HG03575 (cell line): Measurements from ENCODE around the gene PCBP2.
A peak's percentile ranks its signal among the peaks of the same experiment; 100 is the strongest.

ENCODE experiments used
- ATAC-seq: cut with Tn5 transposase; IDR thresholded peaks from one replicate; pipeline ENCODE4 v1.9.1; 2021; ENCODE audit not compliant: unreplicated experiment, insufficient number of reproducible peaks, low FRiP score; ENCODE audit errors: extremely low read depth

Gene PCBP2

DNA sequence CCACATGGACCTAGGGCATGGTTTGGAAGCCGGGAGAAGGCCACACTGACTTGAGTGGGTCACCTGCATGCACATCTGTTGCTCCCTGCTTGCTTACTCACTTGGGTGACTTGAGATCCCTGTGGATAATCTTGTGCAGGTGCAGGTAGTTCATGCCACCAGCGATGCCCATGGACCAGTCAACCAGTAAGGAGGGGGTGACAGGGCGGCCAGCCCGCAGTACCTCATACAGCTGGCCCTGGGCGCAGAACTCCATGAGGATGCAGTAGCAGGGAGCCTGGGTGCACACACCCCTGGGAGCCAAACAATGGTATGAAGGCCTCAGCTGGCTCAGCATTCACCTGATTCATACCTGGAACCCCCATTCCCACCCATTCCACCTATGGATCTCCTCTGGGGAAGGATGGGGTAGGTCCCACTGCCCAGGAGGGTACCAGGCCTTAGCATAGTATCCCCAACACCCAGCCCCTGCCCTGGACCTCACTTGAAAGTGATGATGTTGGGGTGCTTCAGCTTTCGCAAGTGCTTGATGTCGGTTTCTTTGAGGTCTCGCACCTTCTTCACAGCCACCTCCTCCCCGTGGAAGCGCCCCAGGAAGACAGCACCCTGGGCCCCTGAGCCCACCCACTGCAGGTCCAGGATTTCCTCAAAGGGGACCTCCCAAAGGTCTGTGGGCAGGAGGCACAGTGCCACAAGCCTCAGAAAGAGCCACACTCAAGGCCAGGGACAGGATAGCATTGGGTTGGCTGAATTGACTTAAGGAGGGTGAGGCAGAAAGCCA lies 34.2 kb downstream of the PCBP2 start:
- no peak for ATAC-seq

GRCh38 chr12:53486736-53487487 lies 35.0 kb downstream of the PCBP2 start:
- ATAC-seq, result no peak

- no peak for ATAC-seq
Measured at GRCh38 chr12:53489242-53489864, 37.5 kb downstream of the PCBP2 start.

GRCh38 chr12:53492188-53492587 lies 40.3 kb downstream of the PCBP2 start:
- ATAC-seq, result no peak

GRCh38 chr12:53492830-53493609 lies 41.1 kb downstream of the PCBP2 start:
- no peak for ATAC-seq

DNA sequence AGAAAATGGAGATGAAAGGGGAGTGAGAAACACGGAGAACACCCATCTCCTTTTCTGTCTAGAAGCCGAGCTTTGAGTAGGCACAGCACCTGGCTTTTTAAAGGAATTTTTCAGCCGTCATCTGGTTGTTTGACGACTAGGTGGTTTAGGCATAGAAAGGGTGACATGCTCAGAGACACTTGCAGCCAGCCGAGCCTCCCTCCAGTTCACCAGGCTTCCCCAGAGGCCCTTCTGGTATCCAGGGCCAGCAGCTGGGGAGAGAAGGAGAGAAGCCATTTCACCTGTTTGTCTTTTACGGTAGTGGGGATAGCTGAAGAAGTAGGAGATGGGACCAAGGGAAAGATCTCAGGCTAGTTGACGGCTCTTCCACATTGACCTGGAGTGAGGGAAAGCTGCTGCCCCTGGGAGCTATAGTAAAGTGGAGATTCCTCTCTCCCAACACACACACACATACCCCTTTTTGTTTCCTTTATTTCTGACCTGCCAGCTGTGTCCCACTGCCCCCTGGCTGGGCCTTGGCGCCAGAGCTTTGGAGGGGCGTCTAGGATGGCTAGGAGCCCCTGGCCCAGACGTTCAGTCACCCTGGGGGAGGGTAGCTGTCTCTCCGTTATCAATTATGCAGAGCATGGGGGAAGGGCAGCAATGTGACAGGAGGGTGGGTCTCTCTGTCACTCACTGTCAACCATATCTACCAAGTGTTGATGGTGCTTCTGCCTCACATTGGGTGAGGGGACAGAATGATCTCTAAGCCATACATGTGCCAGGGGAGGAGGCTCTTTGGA lies 41.9 kb downstream of the PCBP2 start:
- ATAC-seq, result no peak

DNA sequence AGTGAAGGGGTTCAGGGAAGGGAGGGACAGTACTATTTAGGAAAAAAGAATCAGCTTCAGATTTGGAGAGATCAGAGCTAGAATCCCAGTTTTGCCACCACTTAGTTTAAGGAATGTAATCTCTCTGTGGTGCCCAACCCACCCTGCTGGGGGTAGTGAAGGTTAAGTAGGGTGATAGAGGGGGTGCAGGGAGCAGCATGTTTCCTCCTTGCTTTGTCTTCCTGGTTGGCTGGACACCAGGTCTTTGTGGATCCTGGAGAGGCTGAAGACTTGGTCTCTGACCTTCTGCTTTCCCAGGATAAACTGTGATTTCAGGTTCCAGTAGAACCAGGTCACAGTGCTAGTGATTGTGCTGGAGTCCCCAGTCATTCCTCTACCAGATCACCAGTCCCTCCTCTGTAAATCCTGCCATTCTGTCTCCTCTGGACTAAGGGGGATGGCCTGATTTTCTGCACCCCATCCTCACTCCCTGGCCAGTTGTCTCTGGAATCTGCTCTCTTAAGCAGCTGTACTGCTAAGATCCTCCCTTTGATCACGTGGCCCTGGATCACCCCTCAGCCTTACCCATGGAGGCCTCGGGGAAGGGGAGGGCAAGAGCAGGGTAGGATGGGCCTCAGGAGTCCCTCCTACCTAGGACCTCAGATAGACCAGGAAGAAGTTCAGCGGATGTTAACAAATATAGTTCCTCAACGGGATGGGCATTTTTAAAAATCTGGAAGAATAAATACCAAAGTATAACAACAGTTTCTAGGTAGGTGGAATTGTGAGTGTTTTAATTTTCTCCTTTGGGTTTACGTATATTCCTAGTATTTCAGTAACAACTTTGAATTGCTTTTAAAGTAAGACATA lies 44.2 kb downstream of the PCBP2 start:
- no peak for ATAC-seq

- ATAC-seq, result no peak
Measured at GRCh38 chr12:53496752-53497032, 44.8 kb downstream of the PCBP2 start.

GRCh38 chr12:53497461-53497860 lies 45.6 kb downstream of the PCBP2 start:
- ATAC-seq, result no peak

- ATAC-seq, result no peak
Measured at GRCh38 chr12:53498235-53498630, 46.3 kb downstream of the PCBP2 start.

- no peak for ATAC-seq
Measured at GRCh38 chr12:53499266-53500141, 47.6 kb downstream of the PCBP2 start, which contains the start of gene MAP3K12. Gene MAP3K12 (minus strand): TSS chr12:53499458. CDS start chr12:53487391, 12,067 bp downstream.

DNA sequence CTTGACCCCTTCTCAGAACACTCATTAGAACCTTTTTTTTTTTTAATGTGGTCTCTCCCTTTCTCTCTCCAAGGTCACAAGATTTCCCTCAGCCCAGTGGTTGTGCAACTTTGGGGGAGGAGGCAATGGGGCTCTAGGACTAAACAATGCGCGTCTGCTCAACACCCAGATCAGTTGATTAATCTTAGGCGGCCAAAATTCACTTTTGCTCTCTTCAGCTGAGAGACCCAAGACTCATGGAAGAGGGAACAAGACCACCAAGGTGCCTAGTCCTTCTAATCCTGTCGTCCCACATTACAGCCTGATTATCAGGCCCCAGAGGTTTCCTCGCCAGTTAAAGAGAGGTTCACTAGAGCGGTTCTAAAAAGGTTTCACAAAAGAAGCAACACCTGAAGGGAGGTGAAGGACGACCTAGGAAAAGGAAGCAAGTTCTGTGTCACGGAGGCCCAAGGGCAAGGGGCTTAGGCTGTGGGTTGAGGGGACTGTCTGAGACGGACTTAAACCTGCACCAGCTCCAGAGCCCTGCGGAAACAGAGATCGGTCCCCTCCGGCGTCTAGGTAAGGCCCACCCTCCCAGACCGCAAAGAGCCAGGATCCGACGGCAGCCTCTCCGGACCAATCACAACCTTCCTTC lies 48.4 kb downstream of the PCBP2 start:
- ATAC-seq, result peak; percentile 36

DNA sequence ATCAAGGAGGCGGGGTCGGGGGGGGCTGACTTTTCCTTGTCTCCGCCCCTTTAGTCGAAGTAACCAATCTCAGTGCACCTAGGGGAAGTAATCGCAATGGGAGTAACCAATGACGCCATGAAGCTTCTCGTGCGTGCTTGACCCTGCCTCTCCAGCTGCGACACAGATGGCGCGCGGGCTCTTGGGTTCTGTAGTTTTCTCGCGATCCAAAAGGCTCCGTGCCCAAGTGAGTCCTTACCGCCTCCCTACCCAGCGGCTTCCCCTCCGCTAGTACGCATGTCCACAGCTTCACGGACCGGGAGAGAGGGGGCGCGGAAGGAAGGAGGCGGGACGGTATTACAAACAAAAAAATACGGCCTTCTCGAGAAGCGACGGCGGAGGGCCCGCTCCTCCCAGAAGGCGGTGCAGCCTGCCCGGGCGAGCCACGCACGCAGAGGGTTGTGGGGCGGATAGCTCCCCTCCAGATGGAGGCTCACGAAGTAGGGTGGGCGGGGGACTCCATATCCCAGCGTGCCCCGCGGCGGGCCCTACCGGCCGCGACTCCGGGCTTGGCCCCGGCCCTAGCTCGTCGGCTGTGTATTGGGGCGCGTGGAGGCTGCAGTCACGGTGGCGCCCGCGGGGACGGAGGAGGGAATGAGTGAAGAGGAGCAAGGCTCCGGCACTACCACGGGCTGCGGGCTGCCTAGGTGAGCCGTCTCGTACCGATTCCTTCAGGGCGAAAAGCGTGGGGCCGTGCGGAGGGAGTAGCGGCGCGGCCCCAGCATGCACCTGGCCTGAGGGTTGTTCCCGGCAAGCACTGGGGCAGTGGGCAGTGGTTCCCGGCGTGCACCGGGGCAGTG lies 49.1 kb downstream of the PCBP2 start, which contains the start of gene TARBP2:
Gene TARBP2, plus strand, starts transcription at position 508 of the 839 bp plus-strand sequence. Its CDS starts 126 bp downstream, at position 634.
- ATAC-seq, result peak; percentile 43

DNA sequence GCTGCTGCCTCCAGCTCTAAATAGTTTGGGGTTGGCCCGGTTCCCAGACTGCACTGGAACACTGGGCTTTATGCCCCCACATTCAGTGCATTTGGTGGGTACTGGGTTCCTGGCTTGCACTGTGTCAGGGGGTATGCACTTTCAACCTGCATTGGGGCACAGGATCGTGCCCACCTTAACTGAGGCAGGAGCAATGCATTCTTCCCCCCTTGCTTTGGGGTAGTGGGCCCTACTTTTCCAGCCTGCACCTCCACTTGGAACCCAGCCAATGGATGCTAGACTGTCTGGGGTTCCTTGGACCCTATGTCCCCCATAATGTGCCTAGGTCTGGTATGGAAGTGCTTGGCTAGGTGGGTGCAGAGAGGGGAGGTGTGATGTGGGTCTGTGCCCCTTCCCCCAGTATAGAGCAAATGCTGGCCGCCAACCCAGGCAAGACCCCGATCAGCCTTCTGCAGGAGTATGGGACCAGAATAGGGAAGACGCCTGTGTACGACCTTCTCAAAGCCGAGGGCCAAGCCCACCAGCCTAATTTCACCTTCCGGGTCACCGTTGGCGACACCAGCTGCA lies 49.8 kb downstream of the PCBP2 start:
- ATAC-seq, result no peak

GRCh38 chr12:53502331-53502730 lies 50.4 kb downstream of the PCBP2 start:
- ATAC-seq, result no peak
